Fibroblast of the aortic adventitia (primary cell): ENCODE results near the gene HABP4. TPM values are rescaled to one million over a fixed set of nuclear protein-coding genes. Genes with fewer than 3 reads are reported as not detected.

Source experiments
- DNase-seq: peaks from one replicate; pipeline ENCODE4 v3.0.0-alpha.2; 2010; ENCODE audit warnings: low read depth
- H3K4me3 ChIP-seq: 2 replicates; pipeline ENCODE4 v1.5.1; 2011; ENCODE audit warnings: low read depth, mild to moderate bottlenecking, control low read depth, low read length, moderate library complexity
- CTCF ChIP-seq: IDR thresholded peaks from 2 replicates; pipeline ENCODE4 v1.5.1; 2011; ENCODE audit warnings: mild to moderate bottlenecking, low read length, control low read depth, inconsistent platforms; ENCODE audit not compliant: insufficient read depth
- total RNA-seq: library from RNA; depleted of rRNA; stranded (reverse); fragments of >200 nt; gene quantifications from 2 replicates; pipeline ENCODE4 v1.2.3, GENCODE V29; 2012; ENCODE audit warnings: low replicate concordance

The HABP4 gene
- total RNA-seq, 1 donor: 16.7 TPM

DNA sequence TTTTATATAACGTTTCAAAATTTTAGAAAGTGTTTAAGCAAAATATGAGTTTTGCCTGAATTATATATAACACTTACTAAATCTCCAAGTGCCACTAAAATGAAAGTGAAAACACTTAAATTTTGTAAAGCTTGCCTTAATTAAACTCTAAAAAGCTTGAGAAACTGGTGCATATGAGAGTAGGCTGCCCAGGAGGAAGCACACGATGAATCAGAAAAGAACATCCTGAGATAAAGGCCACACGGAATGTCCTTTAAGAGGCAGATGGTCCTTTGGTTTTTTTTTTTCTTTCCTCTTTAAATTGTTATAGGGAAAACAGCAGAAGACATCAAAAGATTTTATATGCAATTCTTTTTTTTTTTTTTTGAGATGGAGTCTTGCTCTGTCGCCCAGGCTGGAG is 60.3 kb downstream of the HABP4 start:
- no peak for TF ChIP-seq CTCF
- H3K4me3 ChIP-seq: no peak overlapping the region
- no peak for DNase-seq

- no peak for DNase-seq
- no peak for TF ChIP-seq CTCF
- H3K4me3 ChIP-seq: no peak overlapping the region
Measured at GRCh38 chr9:96512240-96512639, 62.3 kb downstream of the HABP4 start.

DNA sequence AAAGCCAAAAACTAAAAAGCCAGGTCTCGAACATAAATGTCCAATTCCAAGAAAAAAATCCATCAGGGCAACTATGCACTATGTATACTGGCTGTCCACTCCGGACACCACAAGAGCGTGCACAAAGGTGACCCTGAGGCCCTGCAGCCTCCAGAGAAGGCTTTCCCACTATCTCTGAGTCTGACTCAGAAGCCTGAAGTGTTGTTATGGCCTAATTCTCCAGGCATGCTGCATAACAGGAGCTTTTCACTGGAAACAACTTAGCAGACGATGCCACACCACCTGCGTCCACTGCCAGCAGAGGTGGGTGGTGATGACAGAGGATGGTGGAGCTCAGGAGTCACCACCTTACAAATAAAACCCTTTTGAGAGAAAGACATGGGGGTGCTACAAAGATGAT is 63.7 kb downstream of the HABP4 start:
- H3K4me3 ChIP-seq: no peak overlapping the region
- no peak for TF ChIP-seq CTCF
- peak; percentile 54 for DNase-seq

GRCh38 chr9:96514108-96514799 is 64.3 kb downstream of the HABP4 start:
- TF ChIP-seq CTCF: no peak
- peak overlapping the region; percentile 36 for H3K4me3 ChIP-seq
- peak; percentile 94 for DNase-seq

- H3K4me3 ChIP-seq: peak overlapping the region; percentile 36
- peak; percentile 53 for DNase-seq
- no peak for TF ChIP-seq CTCF
Measured at GRCh38 chr9:96514800-96515158, 64.8 kb downstream of the HABP4 start.

DNA sequence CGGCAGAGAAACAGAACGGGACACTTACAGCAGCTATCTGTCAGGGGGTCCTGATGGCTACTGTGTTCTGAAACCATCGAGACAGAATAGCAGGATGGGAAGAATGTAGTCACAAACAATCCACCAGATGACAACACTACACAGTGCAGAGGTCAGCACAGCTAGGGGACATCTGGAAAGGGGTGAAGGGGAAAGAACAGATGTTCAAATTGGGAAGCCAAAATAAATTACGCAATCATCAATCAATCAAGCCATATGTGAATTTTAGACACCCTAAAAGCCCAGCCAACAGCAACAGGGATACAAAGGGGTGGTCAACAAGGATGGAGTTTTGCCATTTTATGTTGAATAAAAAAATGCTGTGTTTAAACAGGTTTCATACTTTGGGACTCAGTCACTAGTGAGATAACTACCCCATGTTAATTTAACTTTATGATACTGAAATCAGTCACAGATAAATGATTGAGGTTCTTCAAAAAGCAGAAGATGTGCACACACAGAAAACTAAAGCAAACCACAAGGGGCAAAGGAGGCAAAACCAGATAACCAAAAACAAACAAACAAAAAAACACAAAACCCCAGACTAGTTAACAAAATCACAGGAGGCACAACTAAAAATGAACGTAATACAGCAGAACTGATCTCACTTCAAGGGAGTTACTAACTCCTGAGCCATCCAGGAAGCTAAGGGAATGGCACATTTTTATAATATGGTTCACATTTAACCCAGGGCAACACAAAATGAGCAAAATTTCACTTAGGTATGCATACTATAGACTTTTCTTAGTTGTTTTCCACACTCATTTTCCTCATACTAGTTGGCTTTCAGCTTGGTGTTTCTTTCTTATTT is 65.9 kb downstream of the HABP4 start:
- H3K4me3 ChIP-seq: peak overlapping the region; percentile 0
- no peak for TF ChIP-seq CTCF
- DNase-seq: peak; percentile 66
